SKM-1 treated with dmso at 0.1 percent for 144 hours (cell line): Measurements from ENCODE around the gene MPEG1.

ENCODE experiments used
- DNase-seq: peaks from one replicate; lab custom pipeline; 2025; ENCODE audit not compliant: unreplicated experiment; lab: John Stamatoyannopoulos, UW

MPEG1 gene

DNA sequence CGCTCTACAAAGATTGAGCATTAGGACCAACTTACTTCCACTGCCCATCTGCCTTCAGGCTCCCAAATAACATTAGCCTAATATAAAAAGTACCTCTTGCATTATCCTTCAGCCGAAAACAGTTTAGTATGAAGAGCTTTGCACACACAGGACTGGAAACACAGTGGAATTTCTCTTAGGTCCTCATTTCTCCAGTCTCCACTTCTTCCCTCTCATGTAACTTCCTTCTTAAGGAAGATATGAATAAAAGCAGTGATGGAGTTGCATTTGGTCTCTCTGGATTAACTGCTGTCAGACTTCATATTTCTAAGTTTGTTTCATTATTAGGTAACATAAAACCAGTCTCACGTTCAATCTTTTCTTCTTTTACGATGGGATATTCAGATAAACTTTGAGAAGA lies 5.6 kb upstream of the MPEG1 start:
- DNase-seq, result no peak

- peak; percentile 96 for DNase-seq
These were observed 4.2 kb upstream of the MPEG1 start for GRCh38 chr11:59216641-59217564.

- no peak for DNase-seq
These were observed 1.6 kb upstream of the MPEG1 start for GRCh38 chr11:59214141-59214893.

DNA sequence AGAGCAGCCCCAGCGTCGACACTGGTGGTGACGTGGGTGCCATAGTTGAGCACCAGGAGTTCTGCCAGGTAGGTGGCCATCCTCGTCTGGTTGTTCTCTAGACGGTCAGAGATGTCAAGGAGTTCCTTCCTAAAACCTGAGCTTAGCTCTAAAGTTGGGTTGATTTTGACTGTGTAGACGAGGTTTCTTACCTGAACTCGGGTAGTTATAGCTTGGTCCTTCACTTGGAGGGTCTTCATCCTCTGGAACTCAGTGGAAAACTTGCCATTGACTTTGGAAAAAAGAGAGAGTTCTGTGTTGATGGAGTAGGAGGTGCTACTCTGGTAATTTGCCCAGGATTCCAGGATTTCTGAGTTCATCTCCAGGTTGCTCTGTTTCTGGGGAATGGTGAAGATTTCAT lies 505 bp downstream of the MPEG1 start:
- DNase-seq, result no peak

GRCh38 chr11:59208956-59209355 lies 3.8 kb downstream of the MPEG1 start:
- DNase-seq, result no peak

DNA sequence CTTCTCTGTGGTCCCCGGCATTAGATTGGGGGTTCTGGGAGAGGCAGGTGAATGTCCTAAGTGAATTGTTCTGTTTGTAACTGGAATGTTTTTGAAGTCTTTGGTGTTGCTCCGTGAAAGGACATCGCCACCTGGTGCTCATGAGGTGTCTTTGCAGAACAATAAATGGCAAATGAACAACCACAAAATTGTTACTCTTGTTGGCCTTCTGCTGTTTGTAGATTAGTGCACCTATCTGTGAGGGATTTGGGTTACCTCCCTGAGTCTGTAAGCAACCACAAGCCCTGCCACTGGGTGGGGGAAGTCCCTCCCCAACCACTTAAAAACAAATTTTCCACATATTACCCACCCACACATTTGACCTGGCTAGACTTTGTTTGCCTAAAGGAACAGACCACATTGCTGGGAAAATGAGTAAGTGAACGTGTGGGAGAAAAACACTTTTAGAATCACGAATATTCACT lies 4.7 kb downstream of the MPEG1 start:
- peak; percentile 56 for DNase-seq

DNA sequence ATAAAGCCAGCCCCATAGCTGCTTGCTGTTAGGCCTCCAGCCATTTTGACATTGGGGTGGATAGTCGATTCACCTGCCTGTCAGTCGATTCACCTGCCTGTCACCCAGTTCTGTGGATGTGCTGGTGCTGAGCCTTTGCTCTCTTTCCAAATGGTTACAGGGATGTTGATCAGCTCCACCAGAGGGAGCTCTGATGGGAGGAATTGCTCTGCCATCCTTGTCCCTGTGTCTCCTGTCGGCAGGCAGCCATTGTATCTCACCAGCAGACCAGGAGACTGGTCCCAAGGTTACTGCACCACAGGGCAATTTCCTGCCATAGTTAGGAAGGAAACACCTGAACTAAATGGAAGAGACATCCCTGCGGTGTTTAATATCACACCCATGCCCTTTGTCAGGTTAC lies 6.1 kb downstream of the MPEG1 start:
- DNase-seq, result peak; percentile 11

DNA sequence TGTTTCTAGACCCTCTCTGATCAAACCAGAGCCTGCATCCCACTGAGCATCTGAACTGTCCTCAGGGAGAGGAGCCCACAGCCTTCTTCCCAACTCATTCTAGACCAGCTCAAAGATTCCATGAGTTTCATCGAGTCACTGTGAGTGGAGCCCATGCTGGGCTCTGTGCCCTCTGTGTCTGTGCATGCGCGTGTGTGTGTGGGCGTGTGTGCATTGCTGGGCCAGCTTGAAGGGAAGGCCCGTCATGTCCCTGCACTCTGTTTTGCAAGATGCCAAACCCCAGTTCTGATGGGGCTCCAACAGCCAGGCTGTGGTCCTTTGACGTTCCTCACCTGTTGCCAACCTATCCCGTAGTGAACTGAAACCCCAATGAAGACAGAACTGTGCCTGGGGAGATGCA lies 7.1 kb downstream of the MPEG1 start:
- no peak for DNase-seq

DNA sequence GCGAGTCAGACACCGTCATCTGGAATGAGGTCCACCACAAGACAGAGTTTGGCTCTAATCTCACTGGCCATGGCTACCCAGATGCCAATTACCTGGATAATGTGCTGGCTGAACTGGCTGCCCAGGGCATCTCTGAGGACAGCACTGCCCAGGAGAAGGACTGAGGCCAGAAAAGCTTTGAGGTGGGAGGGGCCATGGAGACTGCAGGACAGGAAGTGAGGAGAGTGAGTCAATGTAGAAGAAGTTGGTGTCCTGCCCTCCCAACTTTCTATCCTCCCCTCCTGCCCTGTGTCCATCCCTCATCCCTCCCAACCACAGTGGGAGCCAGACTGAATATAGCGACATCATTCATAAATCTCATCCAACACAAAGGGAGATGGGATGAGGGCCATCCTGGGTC lies 8.0 kb downstream of the MPEG1 start:
- DNase-seq, result no peak

- no peak for DNase-seq
These were observed 11.4 kb downstream of the MPEG1 start for GRCh38 chr11:59201353-59201752.

GRCh38 chr11:59200423-59200746 lies 12.3 kb downstream of the MPEG1 start:
- DNase-seq, result no peak

DNA sequence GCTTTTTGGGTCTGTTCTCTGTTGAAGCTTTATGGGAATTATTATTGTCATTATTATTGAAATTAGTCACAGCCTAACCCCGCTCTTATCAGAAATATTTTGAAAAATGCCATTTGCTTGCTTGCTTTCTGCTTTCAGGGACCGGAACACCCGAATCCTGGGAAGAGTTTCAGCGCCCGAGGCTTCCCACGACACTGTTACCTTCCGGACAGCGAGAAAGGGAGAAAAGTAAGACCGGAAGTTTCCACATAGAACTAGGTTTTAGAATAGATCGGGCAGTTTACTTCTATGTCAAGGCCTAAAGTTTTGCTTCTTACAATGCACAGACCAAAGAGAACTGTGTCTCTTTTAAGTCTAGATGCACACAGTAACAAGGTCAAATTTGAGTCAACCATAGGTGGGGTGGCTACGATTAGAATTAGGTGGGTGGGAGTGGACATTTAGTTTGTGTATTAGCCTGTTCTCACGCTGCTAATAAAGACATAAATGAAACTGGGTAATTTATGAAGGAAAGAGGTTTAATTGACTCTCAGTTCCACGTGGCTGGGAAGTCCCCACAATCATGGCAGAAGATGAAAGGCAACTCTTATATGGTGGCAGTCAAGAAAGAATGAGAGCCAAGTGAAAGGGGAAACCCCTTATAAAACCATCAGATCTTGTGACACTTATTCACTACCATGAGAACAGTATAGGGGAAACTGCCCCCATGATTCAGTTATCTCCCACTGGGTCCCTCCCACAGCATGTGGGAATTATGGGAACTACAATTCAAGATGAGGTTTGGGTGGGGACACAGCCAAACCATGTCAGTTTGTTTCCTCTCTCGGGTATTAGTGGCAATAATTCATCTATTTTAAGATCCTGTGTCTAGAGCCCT lies 12.9 kb downstream of the MPEG1 start:
- no peak for DNase-seq

DNA sequence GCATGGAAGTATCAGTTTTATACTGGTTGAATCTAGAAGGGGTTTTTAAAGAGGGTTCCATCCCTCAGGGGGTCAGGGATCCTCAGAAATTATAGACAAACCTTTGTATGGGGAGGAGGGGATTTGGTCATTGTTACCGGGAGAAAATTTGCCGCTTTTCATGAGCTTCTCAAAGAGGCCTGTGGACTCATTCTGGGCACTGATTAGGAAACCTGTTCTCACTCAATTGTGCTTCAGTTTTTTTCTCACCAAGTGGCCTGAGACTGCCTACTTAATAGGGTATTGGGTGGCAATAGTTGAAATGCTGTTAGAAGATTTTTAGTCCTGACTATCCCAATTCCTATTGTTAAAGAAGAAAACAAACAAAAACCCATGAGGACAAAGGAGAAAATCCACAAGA lies 14.0 kb downstream of the MPEG1 start:
- DNase-seq, result no peak

DNA sequence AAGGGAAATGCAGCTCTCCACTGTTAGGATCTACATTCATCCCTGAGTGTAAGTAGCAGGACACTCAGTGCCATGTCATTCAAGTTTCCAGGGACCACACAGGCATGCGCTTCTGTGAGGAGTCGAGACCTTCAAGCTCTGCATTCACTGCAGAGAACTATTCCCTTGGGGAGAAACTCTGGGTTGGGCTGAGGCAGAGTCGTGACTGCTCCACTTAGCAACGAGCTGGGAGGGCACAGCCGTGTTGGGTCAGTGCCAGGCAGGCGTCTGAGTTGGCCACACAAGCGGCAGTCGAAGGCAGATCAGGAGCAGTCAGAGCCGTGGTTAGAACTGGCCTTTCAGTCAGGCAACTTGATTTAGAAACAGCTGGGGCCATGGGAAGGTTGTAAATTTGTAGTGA lies 14.7 kb downstream of the MPEG1 start:
- no peak for DNase-seq

DNA sequence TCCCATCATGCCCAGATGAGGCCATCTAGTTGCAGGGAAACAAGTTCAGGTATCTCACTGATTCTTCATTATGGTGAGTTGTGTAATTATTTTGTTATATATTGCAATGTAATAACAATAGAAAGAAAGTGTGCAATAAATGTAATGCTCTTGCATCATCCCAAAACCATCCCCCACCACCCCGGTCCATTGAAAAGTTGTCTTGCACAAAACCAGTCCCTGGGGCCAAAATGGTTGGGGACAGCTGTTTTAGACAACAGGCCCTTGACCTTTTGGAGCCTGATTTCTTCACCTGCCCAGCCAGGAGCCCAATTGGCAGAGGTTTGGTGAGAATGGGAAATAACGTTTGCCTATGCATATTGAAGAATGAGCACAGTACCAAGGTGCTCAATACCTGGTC lies 15.9 kb downstream of the MPEG1 start:
- no peak for DNase-seq

- DNase-seq, result no peak
These were observed 17.1 kb downstream of the MPEG1 start for GRCh38 chr11:59195586-59195985.

DNA sequence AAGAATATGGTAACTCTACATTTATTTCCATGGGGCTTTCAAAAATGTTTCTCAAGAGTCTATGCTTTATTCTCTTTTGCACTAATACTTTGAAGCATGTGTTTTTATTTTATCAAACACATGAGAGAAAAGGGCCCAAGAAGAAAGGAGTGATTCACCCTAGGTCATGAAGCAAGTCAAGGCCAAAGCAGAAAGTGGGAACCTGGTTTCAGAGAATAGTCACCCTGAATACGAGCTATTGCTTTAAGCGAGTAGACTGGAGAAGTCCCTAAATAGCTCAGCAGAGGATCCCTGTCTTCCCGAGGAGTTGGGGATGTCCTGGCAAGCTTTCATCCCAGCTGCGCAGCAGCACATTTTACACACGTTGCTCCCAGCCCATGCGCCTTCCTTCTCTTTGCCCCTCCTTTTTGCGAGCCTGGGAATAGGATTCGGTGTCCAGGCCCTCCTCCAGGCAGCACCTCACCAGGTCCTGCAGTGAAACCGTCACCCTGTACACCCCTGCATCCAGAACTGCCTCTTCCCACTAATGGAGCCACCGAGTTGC lies 19.1 kb downstream of the MPEG1 start:
- no peak for DNase-seq

DNA sequence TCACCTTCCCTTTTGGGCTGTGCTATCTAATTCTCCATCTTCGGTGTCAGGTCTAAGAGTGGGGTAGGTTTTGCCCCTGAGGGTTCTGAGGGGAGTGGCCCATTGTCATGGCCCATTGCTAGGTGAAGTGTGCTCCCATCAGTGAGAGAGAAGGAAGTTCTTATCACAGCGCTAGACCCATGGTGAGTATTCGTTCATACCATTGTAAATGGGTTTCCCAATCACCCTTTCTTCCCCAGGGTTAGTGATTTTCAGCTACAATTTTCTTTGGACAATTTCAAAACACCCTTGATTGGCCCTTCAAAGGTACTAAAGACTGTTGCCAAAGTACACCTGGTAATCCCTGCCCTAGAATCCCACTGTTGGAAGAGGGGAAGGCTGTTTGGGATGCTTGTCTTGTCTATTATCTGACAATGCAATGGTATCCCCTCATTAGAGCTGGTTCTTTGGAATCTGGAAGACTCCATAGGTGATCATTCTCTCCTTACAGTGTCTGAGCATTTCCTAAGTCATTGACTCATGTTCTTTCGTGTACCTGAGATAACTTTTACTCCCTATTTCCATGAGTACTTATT lies 20.2 kb downstream of the MPEG1 start:
- no peak for DNase-seq

GRCh38 chr11:59191890-59192289 lies 20.8 kb downstream of the MPEG1 start:
- no peak for DNase-seq

- DNase-seq, result no peak
These were observed 21.6 kb downstream of the MPEG1 start for GRCh38 chr11:59191095-59191494.

DNA sequence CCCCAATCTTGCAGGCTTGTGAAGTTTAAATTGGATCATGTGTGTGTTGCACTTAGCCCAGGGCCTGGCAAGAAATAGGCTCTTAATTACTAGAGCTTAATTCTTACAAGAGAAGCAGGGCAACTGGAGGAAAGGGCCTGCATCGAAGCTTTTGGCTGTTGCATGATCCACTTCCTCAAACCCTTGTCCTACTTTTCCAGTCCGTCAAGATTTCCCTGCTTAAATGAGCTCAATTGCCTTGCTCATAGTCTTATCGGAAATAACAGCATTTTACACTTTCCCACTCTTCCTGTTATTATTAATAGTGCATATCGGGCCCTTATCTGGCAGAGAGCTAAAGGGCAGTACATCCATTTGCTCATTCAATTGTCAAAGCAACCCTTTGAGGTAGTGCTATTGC lies 22.7 kb downstream of the MPEG1 start:
- DNase-seq, result no peak
